OCI-LY1 (cell line): ENCODE measurements around the gene RAB8B.

Source experiments
- EZH2 ChIP-seq: fragments of 200-600 bp; sonication (generic), shearing (Covaris generic); IDR thresholded peaks from 2 replicates; pipeline ENCODE4 v1.8.0; 2017; ENCODE audit warnings: borderline replicate concordance, mixed run types, mild to moderate bottlenecking, antibody characterized with exemption, low read length, moderate library complexity, mixed read lengths
- TF ChIP-seq, protein P1 (sequence below): fragments of 200-600 bp; sonication (generic), shearing (Covaris generic); IDR thresholded peaks from 2 replicates; pipeline ENCODE4 v1.5.1; 2017; ENCODE audit warnings: mild to moderate bottlenecking, antibody characterized with exemption, low read length, moderate library complexity, mixed read lengths

- TF ChIP-seq, protein P1, sequence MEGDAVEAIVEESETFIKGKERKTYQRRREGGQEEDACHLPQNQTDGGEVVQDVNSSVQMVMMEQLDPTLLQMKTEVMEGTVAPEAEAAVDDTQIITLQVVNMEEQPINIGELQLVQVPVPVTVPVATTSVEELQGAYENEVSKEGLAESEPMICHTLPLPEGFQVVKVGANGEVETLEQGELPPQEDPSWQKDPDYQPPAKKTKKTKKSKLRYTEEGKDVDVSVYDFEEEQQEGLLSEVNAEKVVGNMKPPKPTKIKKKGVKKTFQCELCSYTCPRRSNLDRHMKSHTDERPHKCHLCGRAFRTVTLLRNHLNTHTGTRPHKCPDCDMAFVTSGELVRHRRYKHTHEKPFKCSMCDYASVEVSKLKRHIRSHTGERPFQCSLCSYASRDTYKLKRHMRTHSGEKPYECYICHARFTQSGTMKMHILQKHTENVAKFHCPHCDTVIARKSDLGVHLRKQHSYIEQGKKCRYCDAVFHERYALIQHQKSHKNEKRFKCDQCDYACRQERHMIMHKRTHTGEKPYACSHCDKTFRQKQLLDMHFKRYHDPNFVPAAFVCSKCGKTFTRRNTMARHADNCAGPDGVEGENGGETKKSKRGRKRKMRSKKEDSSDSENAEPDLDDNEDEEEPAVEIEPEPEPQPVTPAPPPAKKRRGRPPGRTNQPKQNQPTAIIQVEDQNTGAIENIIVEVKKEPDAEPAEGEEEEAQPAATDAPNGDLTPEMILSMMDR, result no peak
- TF ChIP-seq EZH2, result no peak
Observed at GRCh38 chr15:63238796-63239195, 49.4 kb downstream of the RAB8B start.
